Nephron progenitor cell (in vitro differentiated cells): Measurements from ENCODE around the gene RELT.

Experiments used
- DNase-seq: peaks from one replicate; pipeline ENCODE4 v3.0.0; 2021
- H3K27ac Mint-ChIP-seq: 2 replicates; pipeline ENCODE4 v1.8.0; 2021; ENCODE audit warnings: mild to moderate bottlenecking, moderate library complexity, mixed read lengths
- H3K27me3 Mint-ChIP-seq: 2 replicates; pipeline ENCODE4 v1.8.0; 2021; ENCODE audit warnings: mild to moderate bottlenecking, low read depth, mixed read lengths; ENCODE audit not compliant: poor library complexity
- H3K36me3 Mint-ChIP-seq: 2 replicates; pipeline ENCODE4 v1.8.0; 2021; ENCODE audit warnings: low read depth, mixed read lengths
- H3K4me1 Mint-ChIP-seq: 2 replicates; pipeline ENCODE4 v1.8.0; 2021; ENCODE audit warnings: mixed read lengths
- H3K4me3 Mint-ChIP-seq: 2 replicates; pipeline ENCODE4 v1.8.0; 2021; ENCODE audit warnings: mild to moderate bottlenecking, moderate library complexity, mixed read lengths
- H3K9me3 Mint-ChIP-seq: 2 replicates; pipeline ENCODE4 v1.8.0; 2021; ENCODE audit warnings: mild to moderate bottlenecking, moderate library complexity, mixed read lengths
- CTCF ChIP-seq: fragments of 200-600 bp; sonication (generic); IDR thresholded peaks from 2 replicates; pipeline ENCODE4 v1.5.0; 2021; ENCODE audit warnings: antibody characterized with exemption

The RELT gene

GRCh38 chr11:73365352-73366264, 10.6 kb upstream of the RELT start:
- no peak for DNase-seq
- H3K4me3 Mint-ChIP-seq, result no peak overlapping the region
- H3K36me3 Mint-ChIP-seq, result peaks cover 45% of the 10 kb centered on the region
- H3K27ac Mint-ChIP-seq, result no peak overlapping the region
- no peak for TF ChIP-seq CTCF
- H3K9me3 Mint-ChIP-seq, result no peaks in the 10 kb centered on the region
- H3K27me3 Mint-ChIP-seq, result peaks cover 3% of the 10 kb centered on the region
- H3K4me1 Mint-ChIP-seq, result peaks cover 10% of the 10 kb centered on the region

GRCh38 chr11:73366265-73366610, 10.0 kb upstream of the RELT start:
- Mint-ChIP-seq H3K27ac (no peak overlapping the region), H3K9me3 (no peaks in the 10 kb centered on the region), H3K27me3 (peaks cover 2% of the 10 kb centered on the region), H3K4me3 (no peak overlapping the region), H3K4me1 (peaks cover 8% of the 10 kb centered on the region), H3K36me3 (peaks cover 39% of the 10 kb centered on the region)
- no peak for DNase-seq
- TF ChIP-seq CTCF, result no peak

- H3K4me3 Mint-ChIP-seq, result no peak overlapping the region
- DNase-seq, result no peak
- H3K36me3 Mint-ChIP-seq, result peaks cover 36% of the 10 kb centered on the region
- no peaks in the 10 kb centered on the region for H3K27me3 Mint-ChIP-seq
- no peaks in the 10 kb centered on the region for H3K9me3 Mint-ChIP-seq
- no peak overlapping the region for H3K27ac Mint-ChIP-seq
- no peak for TF ChIP-seq CTCF
- peaks cover 5% of the 10 kb centered on the region for H3K4me1 Mint-ChIP-seq
These were observed 9.2 kb upstream of the RELT start for GRCh38 chr11:73366953-73367352.

GRCh38 chr11:73367482-73368024, 8.6 kb upstream of the RELT start:
- no peak for DNase-seq
- no peak for TF ChIP-seq CTCF
- Mint-ChIP-seq H3K36me3 (peaks cover 34% of the 10 kb centered on the region), H3K4me3 (no peak overlapping the region), H3K9me3 (no peaks in the 10 kb centered on the region), H3K4me1 (peaks cover 5% of the 10 kb centered on the region), H3K27ac (no peak overlapping the region), H3K27me3 (no peaks in the 10 kb centered on the region)

GRCh38 chr11:73372375-73372993, 3.7 kb upstream of the RELT start:
- no peaks in the 10 kb centered on the region for H3K9me3 Mint-ChIP-seq
- H3K27ac Mint-ChIP-seq, result no peak overlapping the region
- peaks cover 30% of the 10 kb centered on the region for H3K4me1 Mint-ChIP-seq
- H3K4me3 Mint-ChIP-seq, result no peak overlapping the region
- TF ChIP-seq CTCF, result no peak
- peaks cover 9% of the 10 kb centered on the region for H3K36me3 Mint-ChIP-seq
- DNase-seq, result no peak
- H3K27me3 Mint-ChIP-seq, result peaks cover 10% of the 10 kb centered on the region
